HCT116 (cell line): ENCODE measurements around the gene EIF4E2. TPM values are rescaled to one million over a fixed set of nuclear protein-coding genes. Genes with fewer than 3 reads are reported as not detected.

ENCODE experiments used
- ATAC-seq: fragments of 200-7000 bp; cut with Tn5 transposase; 2 replicates; pipeline ENCODE4 v1.9.1; 2020; ENCODE audit warnings: mild to moderate bottlenecking, moderate library complexity
- BruUV-seq: library from RNA; stranded (reverse); fragments of 400-500 nt; replicated peaks from 2 replicates; lab custom pipeline; 2021; lab: Mats Ljungman, UMichigan
- CTCF ChIA-PET: fragments of 300-600 bp; sonication (Branson Sonifier 250); formaldehyde crosslinking; loops from one replicate; lab custom pipeline; 2021; ENCODE audit warnings: antibody characterized with exemption; lab: Charles Lee
- POLR2A ChIA-PET: fragments of 300-600, 350-600 bp; sonication (Branson Sonifier 250); formaldehyde crosslinking; loops from one replicate; lab custom pipeline; 2021; ENCODE audit warnings: antibody characterized with exemption; lab: Charles Lee
- RAD21 ChIA-PET, 2 experiments: fragments of 300-600 bp; sonication (Branson Sonifier 250); formaldehyde crosslinking; loops; one replicate each; lab custom pipeline; 2023; ENCODE audit warnings: low total read pairs in 2 of 2; ENCODE audit not compliant: uncharacterized antibody in 2 of 2, unreplicated experiment in 2 of 2, low non-redundant PET in 1 of 2; lab: Charles Lee
- DNase-seq: peaks from one replicate; pipeline ENCODE4 v3.0.0-alpha.2; 2010; ENCODE audit warnings: low read depth, low spot score
- H2AFZ ChIP-seq: fragments of 200-600 bp; shearing (Covaris generic), sonication (generic); 2 replicates; pipeline ENCODE4 v1.6.1; 2017; ENCODE audit warnings: low read depth, mixed run types, mixed read lengths, antibody characterized with exemption, low read length; ENCODE audit not compliant: poor library complexity, severe bottlenecking
- H3K27ac ChIP-seq: 2 replicates; pipeline ENCODE4 v1.5.1; 2012; ENCODE audit warnings: low read depth, low read length
- H3K27me3 ChIP-seq: fragments of 200-600 bp; sonication (generic); 2 replicates; pipeline ENCODE4 v1.6.1; 2016; ENCODE audit warnings: mixed run types, low read length, mixed read lengths; ENCODE audit not compliant: insufficient read depth
- H3K36me3 ChIP-seq, 2 experiments: fragments of 200-500 bp in 1 of 2; fragments of 200-600 bp in 1 of 2; sonication (Bioruptor generic) in 1 of 2; sonication (generic) in 1 of 2; 2 replicates each; pipeline versions ENCODE4 v1.5.1 to v1.6.1; 2014 to 2016; ENCODE audit warnings: low read length in 2 of 2, inconsistent platforms in 1 of 2, mixed read lengths in 1 of 2, mixed run types in 1 of 2; ENCODE audit not compliant: insufficient read depth in 2 of 2, control insufficient read depth in 1 of 2
- H3K4me1 ChIP-seq, 2 experiments: fragments of 200-600 bp in 1 of 2; sonication (generic) in 1 of 2; 2 replicates each; pipeline versions ENCODE4 v1.5.1 to v1.6.1; 2012 to 2017; ENCODE audit warnings: low read length in 2 of 2, inconsistent platforms in 1 of 2, mild to moderate bottlenecking in 1 of 2, mixed read lengths in 1 of 2, mixed run types in 1 of 2, moderate library complexity in 1 of 2; ENCODE audit not compliant: insufficient read depth in 2 of 2, control insufficient read depth in 1 of 2
- H3K4me2 ChIP-seq: fragments of 200-600 bp; sonication (generic); 2 replicates; pipeline ENCODE4 v1.6.1; 2017; ENCODE audit warnings: mixed run types, low read length, mixed read lengths
- H3K4me3 ChIP-seq, 2 experiments: fragments of 200-600 bp in 1 of 2; sonication (generic) in 1 of 2; replicated peaks in 1 of 2; 2 replicates each; pipeline ENCODE4 v1.5.1; 2011 to 2016; ENCODE audit warnings: low read length in 2 of 2, control low read depth in 1 of 2, low read depth in 1 of 2, mild to moderate bottlenecking in 1 of 2, mixed read lengths in 1 of 2, mixed run types in 1 of 2
- H3K79me2 ChIP-seq: fragments of 200-600 bp; sonication (generic); 2 replicates; pipeline ENCODE4 v1.6.1; 2017; ENCODE audit warnings: mild to moderate bottlenecking, mixed run types, low read length, moderate library complexity, mixed read lengths; ENCODE audit not compliant: insufficient read depth
- H3K9ac ChIP-seq: fragments of 200-600 bp; sonication (generic); 2 replicates; pipeline ENCODE4 v1.6.1; 2016; ENCODE audit warnings: low read length, mixed read lengths
- H3K9me2 ChIP-seq: fragments of 200-600 bp; sonication (generic), shearing (Covaris generic); 2 replicates; pipeline ENCODE4 v1.6.1; 2017; ENCODE audit warnings: mixed run types, mild to moderate bottlenecking, moderate library complexity; ENCODE audit not compliant: insufficient read depth
- H3K9me3 ChIP-seq, 2 experiments: fragments of 200-500 bp in 1 of 2; fragments of 200-600 bp in 1 of 2; sonication (Bioruptor generic) in 1 of 2; sonication (generic) in 1 of 2; 2 replicates each; pipeline ENCODE4 v1.6.1; 2014 to 2017; ENCODE audit warnings: low read length in 2 of 2, mixed read lengths in 2 of 2, inconsistent platforms in 1 of 2, low read depth in 1 of 2, mild to moderate bottlenecking in 1 of 2, mixed run types in 1 of 2, moderate library complexity in 1 of 2; ENCODE audit not compliant: control insufficient read depth in 1 of 2, insufficient read depth in 1 of 2
- H4K20me1 ChIP-seq: fragments of 200-600 bp; sonication (generic), shearing (Covaris generic); 2 replicates; pipeline ENCODE4 v1.6.1; 2017; ENCODE audit warnings: mixed run types, mild to moderate bottlenecking, moderate library complexity; ENCODE audit not compliant: insufficient read depth
- ATF3 ChIP-seq: IDR thresholded peaks from 2 replicates; pipeline ENCODE4 v1.6.1; 2012
- CBX3 ChIP-seq: IDR thresholded peaks from 2 replicates; pipeline ENCODE4 v1.6.1; 2012; ENCODE audit warnings: low read depth
- CEBPB ChIP-seq: IDR thresholded peaks from 2 replicates; pipeline ENCODE4 v1.6.1; 2012; ENCODE audit warnings: low read depth
- CTCF ChIP-seq, 3 experiments: fragments of 200-600 bp in 1 of 3; sonication (generic) in 1 of 3; IDR thresholded peaks in 2 of 3; conservative IDR thresholded peaks in 1 of 3; 2 replicates each; pipeline ENCODE4 v1.5.1; 2012 to 2017; ENCODE audit warnings: low read depth in 2 of 3, low read length in 2 of 3, antibody characterized with exemption in 1 of 3, borderline replicate concordance in 1 of 3, control low read depth in 1 of 3, mild to moderate bottlenecking in 1 of 3, mixed read lengths in 1 of 3, mixed run types in 1 of 3, moderate library complexity in 1 of 3; ENCODE audit not compliant: insufficient read depth in 1 of 3
- EGR1 ChIP-seq: IDR thresholded peaks from 2 replicates; pipeline ENCODE4 v1.6.1; 2012; ENCODE audit warnings: low read depth
- ELF1 ChIP-seq: IDR thresholded peaks from 2 replicates; pipeline ENCODE4 v1.6.1; 2012; ENCODE audit warnings: low read depth, borderline replicate concordance
- EZH2 ChIP-seq: fragments of 200-600 bp; sonication (generic); IDR thresholded peaks from 2 replicates; pipeline ENCODE4 v1.6.1; 2017; ENCODE audit warnings: antibody characterized with exemption, mixed run types
- EZH2phosphoT487 ChIP-seq: fragments of 200-600 bp; IDR thresholded peaks from 2 replicates; pipeline ENCODE4 v1.6.1; 2018; ENCODE audit warnings: antibody characterized with exemption, borderline replicate concordance
- FOSL1 ChIP-seq: IDR thresholded peaks from 2 replicates; pipeline ENCODE4 v1.6.1; 2012; ENCODE audit warnings: low read depth
- POLR2A ChIP-seq: IDR thresholded peaks from 2 replicates; pipeline ENCODE4 v1.7.0; 2011; ENCODE audit warnings: borderline replicate concordance; ENCODE audit not compliant: insufficient read depth, insufficient read length; ENCODE audit errors: extremely low read depth
- POLR2AphosphoS5 ChIP-seq: IDR thresholded peaks from 2 replicates; pipeline ENCODE4 v1.6.1; 2011; ENCODE audit warnings: mild to moderate bottlenecking, low read depth, low read length, moderate library complexity
- RAD21 ChIP-seq: IDR thresholded peaks from 2 replicates; pipeline ENCODE4 v1.6.1; 2012; ENCODE audit warnings: low read depth, mild to moderate bottlenecking
- SP1 ChIP-seq: IDR thresholded peaks from 2 replicates; pipeline ENCODE4 v1.6.1; 2012; ENCODE audit warnings: low read depth
- SRF ChIP-seq: IDR thresholded peaks from 2 replicates; pipeline ENCODE4 v1.6.1; 2012; ENCODE audit warnings: low read depth
- TCF7L2 ChIP-seq: IDR thresholded peaks from 2 replicates; pipeline ENCODE4 v1.7.0; 2011; ENCODE audit warnings: borderline replicate concordance, inconsistent platforms; ENCODE audit not compliant: insufficient read depth, insufficient read length; ENCODE audit errors: extremely low read depth
- YY1 ChIP-seq: IDR thresholded peaks from 2 replicates; pipeline ENCODE4 v1.6.1; 2011; ENCODE audit warnings: low read length, low read depth, moderate library complexity, mild to moderate bottlenecking; ENCODE audit not compliant: insufficient replicate concordance; ENCODE audit errors: extremely low read depth
- ZBTB33 ChIP-seq: IDR thresholded peaks from 2 replicates; pipeline ENCODE4 v1.6.1; 2011; ENCODE audit warnings: mild to moderate bottlenecking, low read length, moderate library complexity; ENCODE audit not compliant: insufficient replicate concordance; ENCODE audit errors: extremely low read depth
- ZFX ChIP-seq: fragments of 450-650 bp; IDR thresholded peaks from 2 replicates; pipeline ENCODE4 v1.6.1; 2017
- ZNF274 ChIP-seq: fragments of 200-500 bp; sonication (Bioruptor generic); IDR thresholded peaks from 2 replicates; pipeline ENCODE4 v1.6.1; 2014; ENCODE audit warnings: mild to moderate bottlenecking, low read depth, low read length, inconsistent platforms
- intact Hi-C: fragments of 100-400 bp; cut with micrococcal nuclease; formaldehyde crosslinking; loops from 2 replicates; pipeline ENCODE4 v1.10.0; 2022
- total RNA-seq: library from RNA; stranded (reverse); gene quantifications from one replicate; pipeline ENCODE4 v1.2.1, GENCODE V29; 2021; ENCODE audit not compliant: unreplicated experiment

The EIF4E2 gene
- total RNA-seq, 1 experiment from 2014 or later, result 58.6 TPM

- TF ChIP-seq YY1, result no peak
- TF ChIP-seq ZFX, result no peak
- DNase-seq (no peak), ATAC-seq (no peak)
- Histone ChIP-seq H3K27ac (no peak overlapping the region), H3K79me2 (no peaks in the 10 kb centered on the region), H3K4me3 (no peak overlapping the region), H3K9ac (no peak overlapping the region), H3K4me1 (no peaks in the 10 kb centered on the region), H4K20me1 (no peaks in the 10 kb centered on the region), H3K4me2 (no peak overlapping the region), H3K9me3 (no peaks in the 10 kb centered on the region), H3K27me3 (no peaks in the 10 kb centered on the region), H3K9me2 (no peaks in the 10 kb centered on the region), H2AFZ (no peak overlapping the region), H3K36me3 (no peaks in the 10 kb centered on the region)
- ChIA-PET CTCF (no interaction called here), RAD21 (no interaction called here), POLR2A (no interaction called here)
- BruUV-seq, result no TSS peak
- intact Hi-C loops, result no loop called here
Measured at GRCh38 chr2:232505856-232506255, 44.6 kb upstream of the EIF4E2 start.

GRCh38 chr2:232506709-232507108 lies 43.8 kb upstream of the EIF4E2 start:
- DNase-seq (no peak), ATAC-seq (no peak)
- no peaks in the 10 kb centered on the region for H4K20me1 ChIP-seq
- H3K36me3 ChIP-seq, result no peaks in the 10 kb centered on the region
- TF ChIP-seq FOSL1, result no peak
- no peak for TF ChIP-seq TCF7L2
- no peak for TF ChIP-seq ATF3
- no peak for TF ChIP-seq POLR2AphosphoS5
- TF ChIP-seq RAD21, result no peak
- TF ChIP-seq EZH2, result no peak
- TF ChIP-seq ZBTB33, result no peak
- TF ChIP-seq CEBPB, result no peak
- no peak for TF ChIP-seq EZH2phosphoT487
- TF ChIP-seq CBX3, result no peak
- TF ChIP-seq SP1, result no peak
- no peak for TF ChIP-seq ELF1
- no peak for TF ChIP-seq SRF
- TF ChIP-seq ZNF274, result no peak
- no peak for TF ChIP-seq YY1
- no peak for TF ChIP-seq CTCF (IDR thresholded peaks at IDR 0.05 in 2 of 3, conservative IDR thresholded peaks at IDR 0.05 in 1 of 3; ENCODE audit: borderline replicate concordance in 1 of 3, insufficient read depth in 1 of 3, low read depth in 2 of 3, low read length in 2 of 3)
- no peak for TF ChIP-seq POLR2A
- no peak for TF ChIP-seq EGR1
- no peak overlapping the region for H3K9ac ChIP-seq
- no peak overlapping the region for H3K4me2 ChIP-seq
- no TSS peak for BruUV-seq
- RAD21 ChIA-PET, result no interaction called here
- no peaks in the 10 kb centered on the region for H3K79me2 ChIP-seq
- H3K4me3 ChIP-seq, result no peak overlapping the region
- no peaks in the 10 kb centered on the region for H3K9me3 ChIP-seq
- CTCF ChIA-PET, result no interaction called here
- no peak overlapping the region for H2AFZ ChIP-seq
- POLR2A ChIA-PET, result no interaction called here
- intact Hi-C loops, result no loop called here
- H3K9me2 ChIP-seq, result no peaks in the 10 kb centered on the region
- H3K4me1 ChIP-seq, result no peaks in the 10 kb centered on the region
- no peak overlapping the region for H3K27ac ChIP-seq
- H3K27me3 ChIP-seq, result no peaks in the 10 kb centered on the region
